ENCODE results near the gene SFT2D1.

SFT2D1 gene

GRCh38 chr6:166331503-166332415, 10.6 kb downstream of the SFT2D1 start:
- Histone ChIP-seq H3K4me3 (ENCODE audit: insufficient read length, low read depth) (no peak overlapping the region), H3K4me1 (ENCODE audit: insufficient read depth, insufficient read length) (peaks cover 2% of the 10 kb centered on the region), H3K9me3 (ENCODE audit: insufficient read depth, low read length) (no peaks in the 10 kb centered on the region), H3K36me3 (ENCODE audit: insufficient read depth, insufficient read length, low read length) (peaks cover 56% of the 10 kb centered on the region), H3K9ac (ENCODE audit: insufficient read length, low read depth) (no peak overlapping the region), H3K27me3 (ENCODE audit: insufficient read depth, insufficient read length) (no peaks in the 10 kb centered on the region)
- TF ChIP-seq SUZ12 (IDR thresholded peaks at IDR 0.05; ENCODE audit: extremely low read depth, insufficient read depth, insufficient read length) (no peak), YY1 (IDR thresholded peaks at IDR 0.05; ENCODE audit: insufficient read depth, insufficient read length) (no peak), ZNF274 (IDR thresholded peaks at IDR 0.05; ENCODE audit: low read depth, low read length) (no peak)
- DNase-seq (ENCODE audit: low read depth, low spot score), result no peak

- Histone ChIP-seq H3K27me3 (ENCODE audit: insufficient read depth, insufficient read length) (no peaks in the 10 kb centered on the region), H3K9ac (ENCODE audit: insufficient read length, low read depth) (no peak overlapping the region), H3K4me3 (ENCODE audit: insufficient read length, low read depth) (no peak overlapping the region), H3K4me1 (ENCODE audit: insufficient read depth, insufficient read length) (peaks cover 2% of the 10 kb centered on the region), H3K36me3 (ENCODE audit: insufficient read depth, insufficient read length, low read length) (peaks cover 55% of the 10 kb centered on the region), H3K9me3 (ENCODE audit: insufficient read depth, low read length) (no peaks in the 10 kb centered on the region)
- TF ChIP-seq SUZ12 (IDR thresholded peaks at IDR 0.05; ENCODE audit: extremely low read depth, insufficient read depth, insufficient read length) (no peak), ZNF274 (IDR thresholded peaks at IDR 0.05; ENCODE audit: low read depth, low read length) (no peak), YY1 (IDR thresholded peaks at IDR 0.05; ENCODE audit: insufficient read depth, insufficient read length) (no peak)
- DNase-seq (ENCODE audit: low read depth, low spot score), result no peak
These were observed 11.7 kb downstream of the SFT2D1 start for GRCh38 chr6:166330612-166331011.

GRCh38 chr6:166325383-166326042, 16.8 kb downstream of the SFT2D1 start:
- DNase-seq (ENCODE audit: low read depth, low spot score), result no peak
- Histone ChIP-seq H3K36me3 (ENCODE audit: insufficient read depth, insufficient read length, low read length) (peaks cover 65% of the 10 kb centered on the region), H3K4me1 (ENCODE audit: insufficient read depth, insufficient read length) (no peaks in the 10 kb centered on the region), H3K9ac (ENCODE audit: insufficient read length, low read depth) (no peak overlapping the region), H3K27me3 (ENCODE audit: insufficient read depth, insufficient read length) (no peaks in the 10 kb centered on the region), H3K9me3 (ENCODE audit: insufficient read depth, low read length) (no peaks in the 10 kb centered on the region), H3K4me3 (ENCODE audit: insufficient read length, low read depth) (no peak overlapping the region)
- TF ChIP-seq ZNF274 (IDR thresholded peaks at IDR 0.05; ENCODE audit: low read depth, low read length) (no peak), SUZ12 (IDR thresholded peaks at IDR 0.05; ENCODE audit: extremely low read depth, insufficient read depth, insufficient read length) (no peak), YY1 (IDR thresholded peaks at IDR 0.05; ENCODE audit: insufficient read depth, insufficient read length) (no peak)

GRCh38 chr6:166323395-166323794, 18.9 kb downstream of the SFT2D1 start:
- no peaks in the 10 kb centered on the region for H3K27me3 ChIP-seq (ENCODE audit: insufficient read depth, insufficient read length)
- no peaks in the 10 kb centered on the region for H3K9me3 ChIP-seq (ENCODE audit: insufficient read depth, low read length)
- no peaks in the 10 kb centered on the region for H3K4me1 ChIP-seq (ENCODE audit: insufficient read depth, insufficient read length)
- H3K36me3 ChIP-seq (ENCODE audit: insufficient read depth, insufficient read length, low read length), result peaks cover 58% of the 10 kb centered on the region
- no peak for TF ChIP-seq ZNF274 (IDR thresholded peaks at IDR 0.05; ENCODE audit: low read depth, low read length)
- no peak for TF ChIP-seq SUZ12 (IDR thresholded peaks at IDR 0.05; ENCODE audit: extremely low read depth, insufficient read depth, insufficient read length)
- no peak for TF ChIP-seq YY1 (IDR thresholded peaks at IDR 0.05; ENCODE audit: insufficient read depth, insufficient read length)
- no peak overlapping the region for H3K9ac ChIP-seq (ENCODE audit: insufficient read length, low read depth)
- DNase-seq (ENCODE audit: low read depth, low spot score), result no peak
- H3K4me3 ChIP-seq (ENCODE audit: insufficient read length, low read depth), result no peak overlapping the region

- TF ChIP-seq SUZ12 (IDR thresholded peaks at IDR 0.05; ENCODE audit: extremely low read depth, insufficient read depth, insufficient read length) (no peak), ZNF274 (IDR thresholded peaks at IDR 0.05; ENCODE audit: low read depth, low read length) (no peak), YY1 (IDR thresholded peaks at IDR 0.05; ENCODE audit: insufficient read depth, insufficient read length) (no peak)
- Histone ChIP-seq H3K4me1 (ENCODE audit: insufficient read depth, insufficient read length) (no peaks in the 10 kb centered on the region), H3K4me3 (ENCODE audit: insufficient read length, low read depth) (no peak overlapping the region), H3K9ac (ENCODE audit: insufficient read length, low read depth) (peak overlapping the region; percentile 21), H3K27me3 (ENCODE audit: insufficient read depth, insufficient read length) (no peaks in the 10 kb centered on the region), H3K36me3 (ENCODE audit: insufficient read depth, insufficient read length, low read length) (peaks cover 29% of the 10 kb centered on the region), H3K9me3 (ENCODE audit: insufficient read depth, low read length) (no peaks in the 10 kb centered on the region)
- DNase-seq (ENCODE audit: low read depth, low spot score), result no peak
These were observed 23.4 kb downstream of the SFT2D1 start for GRCh38 chr6:166318649-166319600.

- DNase-seq (ENCODE audit: low read depth, low spot score), result no peak
These were observed 24.1 kb downstream of the SFT2D1 start for GRCh38 chr6:166318227-166318626.

More at GRCh38 chr6:166318227-166318626, 24.1 kb downstream of the SFT2D1 start:
- peaks cover 22% of the 10 kb centered on the region for H3K36me3 ChIP-seq (ENCODE audit: insufficient read depth, insufficient read length, low read length)
- no peak overlapping the region for H3K4me3 ChIP-seq (ENCODE audit: insufficient read length, low read depth)
- no peak for TF ChIP-seq SUZ12 (IDR thresholded peaks at IDR 0.05; ENCODE audit: extremely low read depth, insufficient read depth, insufficient read length)
- TF ChIP-seq ZNF274 (IDR thresholded peaks at IDR 0.05; ENCODE audit: low read depth, low read length), result no peak
- no peak for TF ChIP-seq YY1 (IDR thresholded peaks at IDR 0.05; ENCODE audit: insufficient read depth, insufficient read length)
- no peak overlapping the region for H3K9ac ChIP-seq (ENCODE audit: insufficient read length, low read depth)
- H3K9me3 ChIP-seq (ENCODE audit: insufficient read depth, low read length), result no peaks in the 10 kb centered on the region
- no peaks in the 10 kb centered on the region for H3K27me3 ChIP-seq (ENCODE audit: insufficient read depth, insufficient read length)
- no peaks in the 10 kb centered on the region for H3K4me1 ChIP-seq (ENCODE audit: insufficient read depth, insufficient read length)
